ENCODE results near the gene ZNF280B.
"Not testable (repeated sequence)": the region's sequence is repeated elsewhere in the genome, so short reads cannot be mapped to it uniquely, and the experiment has no call there.

Gene ZNF280B

GRCh38 chr22:22534604-22535415 lies 26.3 kb upstream of the ZNF280B start:
- DNase-seq (ENCODE audit: low read depth), result no peak

GRCh38 chr22:22533863-22534262 lies 25.3 kb upstream of the ZNF280B start:
- no peak for DNase-seq (ENCODE audit: low read depth)

GRCh38 chr22:22533417-22533816 lies 24.9 kb upstream of the ZNF280B start:
- DNase-seq (ENCODE audit: low read depth), result no peak

GRCh38 chr22:22532547-22533071 lies 24.1 kb upstream of the ZNF280B start:
- not testable (repeated sequence) for DNase-seq (ENCODE audit: low read depth)

GRCh38 chr22:22531770-22532546 lies 23.4 kb upstream of the ZNF280B start:
- no peak for DNase-seq (ENCODE audit: low read depth)

- no peak for DNase-seq (ENCODE audit: low read depth)
Observed at GRCh38 chr22:22528780-22529179, 20.2 kb upstream of the ZNF280B start.

GRCh38 chr22:22527312-22527711 lies 18.8 kb upstream of the ZNF280B start:
- no peak for DNase-seq (ENCODE audit: low read depth)

GRCh38 chr22:22526125-22526912 lies 17.8 kb upstream of the ZNF280B start:
- no peak for DNase-seq (ENCODE audit: low read depth)

- no peak for DNase-seq (ENCODE audit: low read depth)
Observed at GRCh38 chr22:22523494-22523893, 15.0 kb upstream of the ZNF280B start.

GRCh38 chr22:22521631-22522030 lies 13.1 kb upstream of the ZNF280B start:
- DNase-seq (ENCODE audit: low read depth), result no peak

- no peak for DNase-seq (ENCODE audit: low read depth)
Observed at GRCh38 chr22:22520667-22521602, 12.4 kb upstream of the ZNF280B start.

- DNase-seq (ENCODE audit: low read depth), result no peak
Observed at GRCh38 chr22:22520020-22520656, 11.6 kb upstream of the ZNF280B start, which contains the start of gene ZNF280A. ZNF280A (minus strand) TSS chr22:22520270; CDS start chr22:22515630, 4,640 bp downstream.

GRCh38 chr22:22519591-22519990 lies 11.0 kb upstream of the ZNF280B start:
- DNase-seq (ENCODE audit: low read depth), result no peak

- no peak for DNase-seq (ENCODE audit: low read depth)
Observed at GRCh38 chr22:22516992-22517391, 8.4 kb upstream of the ZNF280B start.

GRCh38 chr22:22515890-22516289 lies 7.3 kb upstream of the ZNF280B start:
- no peak for DNase-seq (ENCODE audit: low read depth)

- not testable (repeated sequence) for DNase-seq (ENCODE audit: low read depth)
Observed at GRCh38 chr22:22514431-22514830, 5.9 kb upstream of the ZNF280B start.

- no peak for DNase-seq (ENCODE audit: low read depth)
Observed at GRCh38 chr22:22513619-22514018, 5.1 kb upstream of the ZNF280B start.

- no peak for DNase-seq (ENCODE audit: low read depth)
Observed at GRCh38 chr22:22512951-22513350, 4.4 kb upstream of the ZNF280B start.

- not testable (repeated sequence) for DNase-seq (ENCODE audit: low read depth)
Observed at GRCh38 chr22:22510833-22511232, 2.3 kb upstream of the ZNF280B start.

- not testable (repeated sequence) for DNase-seq (ENCODE audit: low read depth)
Observed at GRCh38 chr22:22509912-22510311, 1.4 kb upstream of the ZNF280B start.
